ENCODE data around the gene LAMA5.

GRCh38 chr20:62393335-62393665 is 26.2 kb upstream of the LAMA5 start:
- TF ChIP-seq CTCF (IDR thresholded peaks at IDR 0.05 in 4 of 5, conservative IDR thresholded peaks at IDR 0.05 in 1 of 5) (no peak), POLR2A (IDR thresholded peaks at IDR 0.05) (no peak)

All from gastrocnemius medialis (tissue), 4 donors.